B cell (primary cell): ENCODE measurements around the gene ACBD3.

Experiments used
- EZH2 ChIP-seq: IDR thresholded peaks from 2 replicates; pipeline ENCODE4 v1.6.1; 2012; ENCODE audit warnings: borderline replicate concordance, low read depth, mild to moderate bottlenecking, moderate library complexity, low read length; ENCODE audit not compliant: insufficient read depth, poor library complexity, severe bottlenecking
- TF ChIP-seq, protein P1 (sequence below): fragments of 200-600 bp; IDR thresholded peaks from one replicate; pipeline ENCODE4 v1.8.0; 2022; ENCODE audit warnings: antibody characterized with exemption, mild to moderate bottlenecking

GRCh38 chr1:226125831-226126230 is 60.7 kb downstream of the ACBD3 start:
- TF ChIP-seq, protein P1, sequence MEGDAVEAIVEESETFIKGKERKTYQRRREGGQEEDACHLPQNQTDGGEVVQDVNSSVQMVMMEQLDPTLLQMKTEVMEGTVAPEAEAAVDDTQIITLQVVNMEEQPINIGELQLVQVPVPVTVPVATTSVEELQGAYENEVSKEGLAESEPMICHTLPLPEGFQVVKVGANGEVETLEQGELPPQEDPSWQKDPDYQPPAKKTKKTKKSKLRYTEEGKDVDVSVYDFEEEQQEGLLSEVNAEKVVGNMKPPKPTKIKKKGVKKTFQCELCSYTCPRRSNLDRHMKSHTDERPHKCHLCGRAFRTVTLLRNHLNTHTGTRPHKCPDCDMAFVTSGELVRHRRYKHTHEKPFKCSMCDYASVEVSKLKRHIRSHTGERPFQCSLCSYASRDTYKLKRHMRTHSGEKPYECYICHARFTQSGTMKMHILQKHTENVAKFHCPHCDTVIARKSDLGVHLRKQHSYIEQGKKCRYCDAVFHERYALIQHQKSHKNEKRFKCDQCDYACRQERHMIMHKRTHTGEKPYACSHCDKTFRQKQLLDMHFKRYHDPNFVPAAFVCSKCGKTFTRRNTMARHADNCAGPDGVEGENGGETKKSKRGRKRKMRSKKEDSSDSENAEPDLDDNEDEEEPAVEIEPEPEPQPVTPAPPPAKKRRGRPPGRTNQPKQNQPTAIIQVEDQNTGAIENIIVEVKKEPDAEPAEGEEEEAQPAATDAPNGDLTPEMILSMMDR: no peak
- no peak for TF ChIP-seq EZH2
